ENCODE results near the gene CLEC4M. TPM values are rescaled to one million over a fixed set of nuclear protein-coding genes. Genes with fewer than 3 reads are reported as not detected.

Gene CLEC4M
- total and polyA plus RNA-seq, 4 donors, result 22.2 to 33.5 (median 32.9) TPM

GRCh38 chr19:7817801-7818200, 54.8 kb downstream of the CLEC4M start:
- Histone ChIP-seq H3K36me3 (ENCODE audit: control insufficient read depth in 4 of 4, insufficient read depth in 3 of 4, low read depth in 1 of 4, low read length in 3 of 4) (no peaks in the 10 kb centered on the region), H3K9me3 (ENCODE audit: control insufficient read depth in 4 of 4, low read length in 3 of 4) (peaks cover 2 to 8% (median 4%) of the 10 kb centered on the region in 4 donors), H3K27ac (ENCODE audit: low read depth in 1 of 2, low read length in 2 of 2) (no peak overlapping the region), H3K27me3 (ENCODE audit: control insufficient read depth in 4 of 4, insufficient read depth in 4 of 4, low read length in 3 of 4) (no peaks in the 10 kb centered on the region), H3K4me1 (ENCODE audit: control insufficient read depth in 4 of 4, insufficient read depth in 4 of 4, low read length in 3 of 4) (no peaks in the 10 kb centered on the region), H3K9ac (ENCODE audit: low read depth in 1 of 2, low read length in 2 of 2) (no peak overlapping the region), H3K4me3 (ENCODE audit: low read depth in 1 of 3, low read length in 3 of 3) (no peak overlapping the region)
- 93% methylated on average over 1 of the region's 1 CpG for WGBS
- no peak for TF ChIP-seq ATF3 (IDR thresholded peaks at IDR 0.05)
- DNase-seq (ENCODE audit: low spot score), result no peak

- Histone ChIP-seq H3K9ac (ENCODE audit: low read depth in 1 of 2, low read length in 2 of 2) (no peak overlapping the region), H3K36me3 (ENCODE audit: control insufficient read depth in 4 of 4, insufficient read depth in 3 of 4, low read depth in 1 of 4, low read length in 3 of 4) (no peaks in the 10 kb centered on the region), H3K4me3 (ENCODE audit: low read depth in 1 of 3, low read length in 3 of 3) (no peak overlapping the region), H3K27ac (ENCODE audit: low read depth in 1 of 2, low read length in 2 of 2) (no peak overlapping the region), H3K4me1 (ENCODE audit: control insufficient read depth in 4 of 4, insufficient read depth in 4 of 4, low read length in 3 of 4) (no peaks in the 10 kb centered on the region), H3K9me3 (ENCODE audit: control insufficient read depth in 4 of 4, low read length in 3 of 4) (peaks cover 2 to 8% (median 4%) of the 10 kb centered on the region in 4 donors), H3K27me3 (ENCODE audit: control insufficient read depth in 4 of 4, insufficient read depth in 4 of 4, low read length in 3 of 4) (no peaks in the 10 kb centered on the region)
- 48% methylated on average over 2 of the region's 2 CpGs for WGBS
- no peak for DNase-seq (ENCODE audit: low spot score)
- TF ChIP-seq REST (IDR thresholded peaks at IDR 0.05) (no peak), FOXA2 (IDR thresholded peaks at IDR 0.05) (no peak), ZBTB33 (IDR thresholded peaks at IDR 0.05) (no peak)
These were observed 55.8 kb downstream of the CLEC4M start for GRCh38 chr19:7818806-7819205.

Other genes with a start within 250 kb of the CLEC4M start
- 1 to 10 TPM; 5.7 to 9.5 TPM for gene ZNF358, start 247.1 kb upstream of the CLEC4M start, total RNA-seq
- gene ZNF358, start 247.1 kb upstream of the CLEC4M start, polyA plus RNA-seq, result 10 to 100 TPM; 15.6 to 18.2 TPM
- gene MCOLN1, start 240.6 kb upstream of the CLEC4M start, total RNA-seq, result 10 to 100 TPM; 10.9 to 13.2 TPM
- gene MCOLN1, start 240.6 kb upstream of the CLEC4M start, polyA plus RNA-seq, result 10 to 100 TPM; 14.1 to 17.0 TPM
- gene PNPLA6, start 227.5 kb upstream of the CLEC4M start, total RNA-seq, result 10 to 100 TPM; 33.0 to 68.4 TPM
- gene PNPLA6, start 227.5 kb upstream of the CLEC4M start, polyA plus RNA-seq, result 10 to 100 TPM; 20.9 to 22.9 TPM
- gene CAMSAP3, start 167.4 kb upstream of the CLEC4M start, total RNA-seq, result 10 to 100 TPM in 1 of 2 donors, 1 to 10 TPM in 1; 4.4 to 13.8 TPM
- 10 to 100 TPM in 1 of 2 donors, 1 to 10 TPM in 1; 5.7 to 19.1 TPM for gene CAMSAP3, start 167.4 kb upstream of the CLEC4M start, polyA plus RNA-seq
- gene XAB2, start 133.7 kb upstream of the CLEC4M start, total RNA-seq, result 10 to 100 TPM; 17.2 to 21.3 TPM
- gene XAB2, start 133.7 kb upstream of the CLEC4M start, polyA plus RNA-seq, result 10 to 100 TPM in 1 of 2 donors, 1 to 10 TPM in 1; 5.1 to 13.3 TPM
- gene PET100, start 133.4 kb upstream of the CLEC4M start, total RNA-seq, result 10 to 100 TPM in 1 of 2 donors, 1 to 10 TPM in 1; 4.8 to 22.0 TPM
- gene PET100, start 133.4 kb upstream of the CLEC4M start, polyA plus RNA-seq, result 100 to 1,000 TPM in 1 of 2 donors, 10 to 100 TPM in 1; 31.5 to 225 TPM
- gene PCP2, start 129.5 kb upstream of the CLEC4M start, total RNA-seq, result not detected
- under 1 TPM; 0.08 to 0.25 TPM for gene PCP2, start 129.5 kb upstream of the CLEC4M start, polyA plus RNA-seq
- 10 to 100 TPM; 25.9 to 32.7 TPM for gene STXBP2, start 126.1 kb upstream of the CLEC4M start, total RNA-seq
- 10 to 100 TPM; 26.8 to 27.5 TPM for gene STXBP2, start 126.1 kb upstream of the CLEC4M start, polyA plus RNA-seq
- 10 to 100 TPM in 1 of 2 donors, not detected in 1; 11.5 TPM for gene RETN, start 94.2 kb upstream of the CLEC4M start, total RNA-seq
- gene RETN, start 94.2 kb upstream of the CLEC4M start, polyA plus RNA-seq, result 1 to 10 TPM in 1 of 2 donors, not detected in 1; 1.9 TPM
- gene MCEMP1, start 86.2 kb upstream of the CLEC4M start, total RNA-seq, result under 1 TPM; 0.42 to 0.92 TPM
- gene MCEMP1, start 86.2 kb upstream of the CLEC4M start, polyA plus RNA-seq, result under 1 TPM; 0.29 to 0.54 TPM
- gene TRAPPC5, start 82.4 kb upstream of the CLEC4M start, total RNA-seq, result 10 to 100 TPM; 22.5 to 38.3 TPM
- gene TRAPPC5, start 82.4 kb upstream of the CLEC4M start, polyA plus RNA-seq, result 100 to 1,000 TPM in 1 of 2 donors, 10 to 100 TPM in 1; 72.1 to 130 TPM
- gene FCER2, start 61.1 kb upstream of the CLEC4M start, total RNA-seq, result under 1 TPM in 1 of 2 donors, not detected in 1; 0.14 TPM
- gene FCER2, start 61.1 kb upstream of the CLEC4M start, polyA plus RNA-seq, result not detected
- 10 to 100 TPM in 1 of 2 donors, 1 to 10 TPM in 1; 7.7 to 43.9 TPM for gene CLEC4G, start 31.1 kb upstream of the CLEC4M start, total RNA-seq
- 10 to 100 TPM; 47.4 to 69.0 TPM for gene CLEC4G, start 31.1 kb upstream of the CLEC4M start, polyA plus RNA-seq
- gene CD209, start 15.7 kb upstream of the CLEC4M start, total RNA-seq, result 1 to 10 TPM; 1.6 to 1.9 TPM
- 1 to 10 TPM in 1 of 2 donors, under 1 TPM in 1; 0.44 to 3.5 TPM for gene CD209, start 15.7 kb upstream of the CLEC4M start, polyA plus RNA-seq
- gene EVI5L, start 67.0 kb downstream of the CLEC4M start, total RNA-seq, result 1 to 10 TPM; 4.2 to 4.7 TPM
- 1 to 10 TPM; 1.4 to 5.0 TPM for gene EVI5L, start 67.0 kb downstream of the CLEC4M start, polyA plus RNA-seq
- gene PRR36, start 111.1 kb downstream of the CLEC4M start, total RNA-seq, result not detected
- gene PRR36, start 111.1 kb downstream of the CLEC4M start, polyA plus RNA-seq, result under 1 TPM; 0.02 to 0.03 TPM
- 1 to 10 TPM; 1.8 to 3.3 TPM for gene LRRC8E, start 125.3 kb downstream of the CLEC4M start, total RNA-seq
- 1 to 10 TPM in 1 of 2 donors, not detected in 1; 2.4 TPM for gene LRRC8E, start 125.3 kb downstream of the CLEC4M start, polyA plus RNA-seq
- gene MAP2K7, start 140.6 kb downstream of the CLEC4M start, total RNA-seq, result 10 to 100 TPM in 1 of 2 donors, 1 to 10 TPM in 1; 9.4 to 11.7 TPM
- gene MAP2K7, start 140.6 kb downstream of the CLEC4M start, polyA plus RNA-seq, result 1 to 10 TPM; 3.0 to 9.7 TPM
- gene TGFBR3L, start 151.6 kb downstream of the CLEC4M start, total RNA-seq, result 1 to 10 TPM in 1 of 2 donors, not detected in 1; 2.5 TPM
- under 1 TPM; 0.32 to 0.36 TPM for gene TGFBR3L, start 151.6 kb downstream of the CLEC4M start, polyA plus RNA-seq
- gene SNAPC2, start 157.1 kb downstream of the CLEC4M start, total RNA-seq, result 1 to 10 TPM; 2.8 to 3.5 TPM
- 1 to 10 TPM; 3.0 to 7.1 TPM for gene SNAPC2, start 157.1 kb downstream of the CLEC4M start, polyA plus RNA-seq
- under 1 TPM; 0.08 to 0.14 TPM for gene CTXN1, start 162.9 kb downstream of the CLEC4M start, total RNA-seq
- gene CTXN1, start 162.9 kb downstream of the CLEC4M start, polyA plus RNA-seq, result under 1 TPM in 1 of 2 donors, not detected in 1; 0.07 TPM
- 10 to 100 TPM; 21.1 to 35.8 TPM for gene TIMM44, start 180.4 kb downstream of the CLEC4M start, total RNA-seq
- gene TIMM44, start 180.4 kb downstream of the CLEC4M start, polyA plus RNA-seq, result 10 to 100 TPM; 17.7 to 32.2 TPM
- gene ELAVL1, start 242.4 kb downstream of the CLEC4M start, total RNA-seq, result 10 to 100 TPM; 21.2 to 33.7 TPM
- 10 to 100 TPM; 14.4 to 17.0 TPM for gene ELAVL1, start 242.4 kb downstream of the CLEC4M start, polyA plus RNA-seq

Measured in liver (tissue), 9 donors.